Activated T-helper 1 cell treated with anti-CD3 and anti-CD28 coated beads, Interleukin-12 subunit alpha, Interleukin-12 subunit beta, Interleukin-2, Interleukin-4 antibody, amounts not matched to agents 30 ng/mL and 10 ng/mL and 1 ng/mL, durations not matched to agents 14 hours and 24 hours and 36 hours (primary cell): ENCODE measurements around the gene FUS. TPM values are rescaled to one million over a fixed set of nuclear protein-coding genes. Genes with fewer than 3 reads are reported as not detected.
"Not testable (repeated sequence)": the region's sequence is repeated elsewhere in the genome, so short reads cannot be mapped to it uniquely, and the experiment has no call there.

Experiments used
- DNase-seq: peaks from one replicate; pipeline ENCODE4 v3.0.0; 2021; ENCODE audit warnings: low spot score
- H3K27ac Mint-ChIP-seq: one replicate; pipeline ENCODE4 v1.8.0; 2021; ENCODE audit warnings: mild to moderate bottlenecking, mixed read lengths
- H3K27me3 Mint-ChIP-seq: one replicate; pipeline ENCODE4 v1.8.0; 2022; ENCODE audit warnings: mild to moderate bottlenecking, moderate library complexity, mixed read lengths; ENCODE audit not compliant: insufficient read depth
- H3K36me3 Mint-ChIP-seq: one replicate; pipeline ENCODE4 v1.8.0; 2021; ENCODE audit warnings: low read depth, mixed read lengths
- H3K4me1 Mint-ChIP-seq: one replicate; pipeline ENCODE4 v1.8.0; 2021; ENCODE audit warnings: low read depth, mixed read lengths
- H3K4me3 Mint-ChIP-seq: one replicate; pipeline ENCODE4 v1.8.0; 2021; ENCODE audit warnings: mild to moderate bottlenecking, moderate library complexity, mixed read lengths
- H3K9me3 Mint-ChIP-seq: one replicate; pipeline ENCODE4 v1.8.0; 2021; ENCODE audit warnings: mixed read lengths
- intact Hi-C: fragments of 100-400 bp; cut with micrococcal nuclease; formaldehyde crosslinking; loops from one replicate; pipeline ENCODE4 v1.15.1; 2024
- total RNA-seq: library from RNA; stranded (reverse); gene quantifications from 2 replicates; pipeline ENCODE4 v1.2.3, GENCODE V29; 2022

Gene FUS
- total RNA-seq, 1 donor from 2014 or later: 950 TPM

DNA sequence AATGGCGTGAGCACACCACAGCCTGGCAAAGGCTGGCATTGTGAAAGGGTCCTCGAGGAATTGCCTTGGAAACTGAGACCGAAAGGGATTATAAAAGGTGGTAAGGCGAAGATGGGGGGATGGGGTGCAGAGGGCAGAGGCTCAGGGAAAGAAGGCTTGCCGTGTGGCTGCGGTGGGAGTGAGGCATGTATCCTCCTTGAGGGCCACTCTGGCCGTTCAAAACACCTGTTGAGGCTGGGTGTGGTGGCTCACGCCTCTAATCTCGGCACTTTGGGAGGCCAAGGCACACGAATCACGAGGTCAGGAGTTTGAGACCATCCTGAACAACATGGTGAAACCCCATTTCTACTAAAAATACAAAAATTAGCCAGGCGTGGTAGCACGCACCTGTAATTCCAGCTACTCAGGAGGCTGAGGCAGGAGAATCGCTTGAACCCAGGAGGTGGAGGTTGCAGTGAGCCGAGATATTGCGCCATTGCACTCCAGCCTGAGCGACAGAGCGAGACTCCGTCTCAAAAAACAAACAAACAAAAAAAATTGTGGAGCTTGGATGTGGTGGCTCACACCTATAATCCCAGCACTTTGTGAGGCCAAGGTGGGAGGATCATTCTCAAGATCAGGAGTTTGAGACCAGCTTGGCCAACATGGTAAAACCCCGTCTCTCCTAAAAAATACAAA lies 43.0 kb upstream of the FUS start:
- DNase-seq, H3K4me1 Mint-ChIP-seq, H3K36me3 Mint-ChIP-seq, intact Hi-C loops, H3K9me3 Mint-ChIP-seq, H3K4me3 Mint-ChIP-seq, H3K27me3 Mint-ChIP-seq, H3K27ac Mint-ChIP-seq: not testable (repeated sequence)

GRCh38 chr16:31138621-31139578 lies 41.0 kb upstream of the FUS start:
- no peaks in the 10 kb centered on the region for H3K36me3 Mint-ChIP-seq
- no peak overlapping the region for H3K27ac Mint-ChIP-seq
- DNase-seq: no peak
- peaks cover 2% of the 10 kb centered on the region for H3K27me3 Mint-ChIP-seq
- no peak overlapping the region for H3K4me3 Mint-ChIP-seq
- intact Hi-C loops: no loop called here
- H3K9me3 Mint-ChIP-seq: no peaks in the 10 kb centered on the region
- H3K4me1 Mint-ChIP-seq: peaks cover 11% of the 10 kb centered on the region

- intact Hi-C loops, H3K9me3 Mint-ChIP-seq: not testable (repeated sequence)
Measured at GRCh38 chr16:31141071-31141469, 38.9 kb upstream of the FUS start.

GRCh38 chr16:31141489-31142108 lies 38.3 kb upstream of the FUS start:
- no peaks in the 10 kb centered on the region for H3K36me3 Mint-ChIP-seq
- H3K4me1 Mint-ChIP-seq: peaks cover 12% of the 10 kb centered on the region
- no peak for DNase-seq
- H3K27me3 Mint-ChIP-seq: peaks cover 11% of the 10 kb centered on the region
- H3K4me3 Mint-ChIP-seq: peak overlapping the region; percentile 78
- H3K27ac Mint-ChIP-seq: peak overlapping the region; percentile 88
- intact Hi-C loops: loop anchor here (1.0 to 2.0 kb wide), 15 partner anchors 24 to 728 kb away; partner anchors contain the start of genes ARMC5, FBXL19, HSD3B7 and KAT8
- H3K9me3 Mint-ChIP-seq: no peaks in the 10 kb centered on the region

More at GRCh38 chr16:31141071-31141469, 38.9 kb upstream of the FUS start:
- DNase-seq, H3K4me3 Mint-ChIP-seq, H3K27ac Mint-ChIP-seq, H3K36me3 Mint-ChIP-seq, H3K27me3 Mint-ChIP-seq: not testable (repeated sequence)
- H3K4me1 Mint-ChIP-seq: peaks cover 12% of the 10 kb centered on the region

DNA sequence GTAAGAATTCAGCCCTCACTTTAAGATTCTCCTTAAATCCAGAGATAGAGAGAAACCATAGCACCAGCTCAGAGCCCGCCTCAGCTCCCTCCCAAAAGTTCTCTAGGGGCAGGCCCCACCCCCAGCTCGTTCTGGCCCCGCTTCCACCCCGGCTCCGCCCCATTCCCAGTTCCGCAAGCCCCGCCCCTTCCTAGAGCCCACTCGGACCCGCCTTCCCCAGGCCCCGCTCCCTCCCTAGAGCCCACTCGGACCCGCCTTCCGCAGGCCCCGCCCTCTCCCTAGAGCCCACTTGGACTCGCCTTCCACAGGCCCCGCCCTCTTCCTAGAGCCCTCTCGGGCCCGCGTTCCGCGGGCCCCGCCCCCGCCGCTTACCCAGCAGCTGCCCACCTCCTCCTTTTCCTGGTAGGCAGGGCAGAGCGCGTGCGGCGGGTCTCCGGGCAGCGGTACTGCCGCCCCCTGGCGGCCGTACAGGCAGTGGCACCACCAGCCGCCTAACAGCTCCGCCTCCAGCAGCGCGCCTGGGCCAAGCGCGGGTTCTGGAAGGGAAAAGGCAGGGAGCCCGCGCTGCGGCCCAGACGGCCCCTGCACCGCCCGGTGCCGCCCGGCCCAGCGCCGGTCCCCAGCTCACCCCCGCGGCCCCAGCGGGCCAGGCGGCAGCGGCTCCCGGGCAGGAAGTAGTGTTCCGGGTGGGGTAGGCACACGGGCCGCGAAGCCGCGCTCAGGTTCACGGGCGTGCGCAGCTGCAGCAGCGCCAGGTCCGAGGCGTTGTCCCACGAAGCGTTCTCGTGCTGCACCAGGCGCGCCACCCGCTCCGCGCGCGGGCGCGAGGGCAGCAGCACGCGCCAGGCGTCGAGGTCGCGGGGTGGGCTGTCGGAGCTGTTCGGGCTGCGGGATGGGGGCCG lies 37.6 kb upstream of the FUS start:
- Mint-ChIP-seq H3K27ac (peak overlapping the region; percentile 88), H3K4me1 (peaks cover 12% of the 10 kb centered on the region), H3K27me3 (peaks cover 13% of the 10 kb centered on the region), H3K4me3 (peak overlapping the region; percentile 78), H3K9me3 (no peaks in the 10 kb centered on the region), H3K36me3 (no peaks in the 10 kb centered on the region)
- intact Hi-C loops: loop anchor here (1.0 to 2.0 kb wide), 15 partner anchors 25 to 727 kb away; partner anchors contain the start of genes ARMC5, FBXL19, HSD3B7 and KAT8
- DNase-seq: peak; percentile 98

- Mint-ChIP-seq H3K4me1 (peaks cover 12% of the 10 kb centered on the region), H3K36me3 (no peaks in the 10 kb centered on the region), H3K9me3 (no peaks in the 10 kb centered on the region), H3K27ac (peak overlapping the region; percentile 80), H3K27me3 (peaks cover 17% of the 10 kb centered on the region), H3K4me3 (peak overlapping the region; percentile 60)
- intact Hi-C loops: loop anchor here (2.0 kb wide), 1 partner anchor 36 kb away; no protein-coding TSS in a partner anchor
- DNase-seq: no peak
Measured at GRCh38 chr16:31143011-31143693, 36.8 kb upstream of the FUS start.

DNA sequence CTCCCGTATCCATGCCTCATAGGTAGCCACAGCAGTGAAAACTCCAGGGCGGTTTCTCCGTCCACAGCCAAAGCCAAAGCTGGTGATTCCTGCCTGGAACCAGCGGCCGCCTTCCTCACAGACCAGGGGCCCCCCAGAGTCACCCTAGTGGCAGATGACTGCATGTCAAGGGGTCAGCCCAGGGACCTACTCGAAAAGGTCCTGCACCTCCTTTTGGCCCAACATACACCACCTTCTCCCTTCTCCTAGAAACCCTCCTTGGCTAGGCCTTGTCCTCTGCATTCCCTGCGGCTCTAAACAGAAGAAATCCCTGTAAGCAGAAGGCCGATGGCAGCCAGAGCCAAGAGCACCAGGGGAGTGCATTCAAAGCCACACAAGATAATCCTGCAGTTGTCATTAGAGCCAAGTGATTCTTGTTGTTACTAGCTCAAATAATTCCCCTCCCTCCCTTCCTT lies 36.2 kb upstream of the FUS start:
- Mint-ChIP-seq H3K4me3 (peak overlapping the region; percentile 60), H3K4me1 (peaks cover 12% of the 10 kb centered on the region), H3K27me3 (peaks cover 17% of the 10 kb centered on the region), H3K36me3 (no peaks in the 10 kb centered on the region), H3K9me3 (no peaks in the 10 kb centered on the region), H3K27ac (peak overlapping the region; percentile 80)
- intact Hi-C loops: loop anchor here (2.0 kb wide), 1 partner anchor 37 kb away; no protein-coding TSS in a partner anchor
- DNase-seq: no peak

GRCh38 chr16:31144418-31144817 lies 35.5 kb upstream of the FUS start:
- H3K9me3 Mint-ChIP-seq, H3K36me3 Mint-ChIP-seq, DNase-seq, intact Hi-C loops: not testable (repeated sequence)
- Mint-ChIP-seq H3K4me1 (peaks cover 12% of the 10 kb centered on the region), H3K27me3 (peaks cover 17% of the 10 kb centered on the region), H3K27ac (peak overlapping the region; percentile 34), H3K4me3 (peak overlapping the region; percentile 60)

DNA sequence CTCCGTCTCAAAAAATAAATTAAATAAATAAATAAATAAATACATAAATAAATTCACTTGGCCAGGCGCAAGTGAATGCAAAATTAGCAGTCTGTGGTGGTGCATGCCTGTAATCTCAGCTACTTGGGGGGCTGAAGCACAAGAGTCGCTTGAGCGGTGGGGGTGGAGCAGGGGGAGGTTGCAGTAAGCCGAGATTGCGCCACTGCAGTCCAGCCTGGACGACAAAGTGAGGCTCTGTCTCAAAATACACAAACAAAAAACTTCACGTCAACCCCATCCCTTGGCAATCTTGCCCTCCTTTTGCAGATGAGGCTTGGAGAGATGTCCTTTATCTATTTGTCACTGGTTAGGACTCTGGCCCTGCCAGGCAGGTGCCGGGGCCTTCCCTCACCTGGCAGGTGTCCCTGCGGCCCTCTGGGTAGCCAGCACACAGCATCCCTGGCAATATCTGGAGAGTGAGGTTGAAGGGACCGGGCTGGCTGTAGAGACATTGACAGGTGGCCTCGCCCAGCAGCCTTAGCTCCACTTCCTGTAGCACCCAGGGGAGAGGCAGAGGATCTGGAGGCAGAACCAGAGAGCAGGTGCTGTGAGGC lies 34.4 kb upstream of the FUS start:
- no peaks in the 10 kb centered on the region for H3K9me3 Mint-ChIP-seq
- intact Hi-C loops: no loop called here
- no peak overlapping the region for H3K27ac Mint-ChIP-seq
- H3K4me1 Mint-ChIP-seq: peaks cover 12% of the 10 kb centered on the region
- H3K27me3 Mint-ChIP-seq: peaks cover 17% of the 10 kb centered on the region
- DNase-seq: no peak
- no peak overlapping the region for H3K4me3 Mint-ChIP-seq
- H3K36me3 Mint-ChIP-seq: no peaks in the 10 kb centered on the region

DNA sequence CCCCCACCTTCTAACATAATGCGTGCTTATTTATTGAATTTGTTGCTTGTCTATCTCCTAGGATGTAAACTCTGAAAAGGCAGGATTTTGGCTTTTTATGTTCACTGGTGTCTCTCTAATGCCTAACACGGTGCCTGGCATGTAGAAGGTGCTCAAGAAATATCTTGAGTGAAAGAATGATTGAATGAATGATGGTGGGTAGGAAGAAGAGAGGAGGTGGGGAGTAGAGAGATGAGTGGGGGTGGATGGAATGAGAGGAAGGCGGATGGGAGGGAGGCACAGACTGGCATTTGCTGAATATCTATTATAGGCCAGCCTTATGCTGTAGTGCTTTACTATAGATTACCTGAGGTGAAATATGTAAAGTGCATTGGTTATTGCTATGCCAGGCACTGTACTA lies 32.4 kb upstream of the FUS start:
- Mint-ChIP-seq H3K4me1 (peaks cover 7% of the 10 kb centered on the region), H3K27ac (no peak overlapping the region), H3K27me3 (peaks cover 17% of the 10 kb centered on the region), H3K4me3 (no peak overlapping the region), H3K9me3 (no peaks in the 10 kb centered on the region), H3K36me3 (no peaks in the 10 kb centered on the region)
- DNase-seq: no peak
- intact Hi-C loops: no loop called here

- intact Hi-C loops: no loop called here
- no peak overlapping the region for H3K4me3 Mint-ChIP-seq
- H3K9me3 Mint-ChIP-seq: no peaks in the 10 kb centered on the region
- peaks cover 17% of the 10 kb centered on the region for H3K27me3 Mint-ChIP-seq
- H3K36me3 Mint-ChIP-seq: no peaks in the 10 kb centered on the region
- peaks cover 7% of the 10 kb centered on the region for H3K4me1 Mint-ChIP-seq
- no peak overlapping the region for H3K27ac Mint-ChIP-seq
- DNase-seq: no peak
Measured at GRCh38 chr16:31148281-31148728, 31.6 kb upstream of the FUS start.
